ENCODE measurements around the gene ARHGAP30.
A peak's percentile ranks its signal among the peaks of the same experiment; 100 is the strongest.

Gene ARHGAP30

GRCh38 chr1:161089251-161089924 is 19.7 kb upstream of the ARHGAP30 start, which contains the start of gene NECTIN4:
Gene NECTIN4 (minus strand): TSS chr1:161089558. CDS start chr1:161089296, 262 bp downstream.
- DNase-seq: no peak

DNA sequence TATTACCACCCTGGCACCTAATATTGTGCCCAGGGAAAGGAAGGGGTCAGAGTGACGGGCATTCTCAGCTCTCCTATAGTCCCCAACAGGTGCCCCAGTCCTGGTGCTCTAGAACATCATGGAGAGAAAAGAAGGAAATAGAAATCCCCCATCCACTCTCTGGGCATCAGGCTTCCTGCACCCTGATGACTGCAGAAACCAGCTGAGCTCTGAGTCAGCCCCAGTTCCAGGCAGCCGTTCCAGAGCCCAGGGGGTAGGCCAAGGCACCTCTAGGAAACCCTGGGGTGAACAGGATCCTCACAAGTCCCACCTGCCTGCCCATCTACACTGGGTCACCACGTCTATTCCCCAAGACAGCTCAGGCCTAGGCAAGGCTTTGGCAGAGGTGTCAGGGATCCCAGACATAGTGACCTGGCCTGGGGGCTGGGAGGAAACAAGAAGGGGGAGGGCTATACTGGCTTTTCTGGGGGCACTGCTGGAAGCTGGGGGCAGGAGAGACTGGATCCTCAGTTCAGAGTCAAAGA is 19.0 kb upstream of the ARHGAP30 start:
- no peak for DNase-seq

- no peak for DNase-seq
These were observed 16.8 kb upstream of the ARHGAP30 start for GRCh38 chr1:161086457-161086856.

- DNase-seq: no peak
These were observed 15.5 kb upstream of the ARHGAP30 start for GRCh38 chr1:161085165-161085564.

DNA sequence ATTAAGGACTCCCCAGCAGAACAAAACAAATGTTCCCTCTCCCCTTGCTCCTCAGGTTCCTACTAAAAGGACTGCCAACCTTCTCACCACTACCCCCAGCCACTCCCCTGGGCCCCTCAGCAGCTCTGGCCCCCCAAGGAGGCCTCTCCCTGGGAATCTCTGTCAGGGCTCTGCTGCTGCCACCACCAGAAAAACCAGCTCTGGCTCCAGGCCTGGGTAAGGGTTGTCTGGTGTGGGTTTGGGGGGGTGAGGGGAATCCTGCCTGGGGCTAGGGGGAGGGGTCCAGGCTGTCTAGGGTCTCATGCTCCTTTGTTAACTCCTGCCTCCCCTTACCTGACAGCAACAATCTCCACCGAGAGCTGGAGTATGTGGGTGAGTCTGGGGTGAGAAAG is 14.9 kb upstream of the ARHGAP30 start:
- DNase-seq: no peak

GRCh38 chr1:161083748-161084596 is 14.3 kb upstream of the ARHGAP30 start:
- DNase-seq: no peak

DNA sequence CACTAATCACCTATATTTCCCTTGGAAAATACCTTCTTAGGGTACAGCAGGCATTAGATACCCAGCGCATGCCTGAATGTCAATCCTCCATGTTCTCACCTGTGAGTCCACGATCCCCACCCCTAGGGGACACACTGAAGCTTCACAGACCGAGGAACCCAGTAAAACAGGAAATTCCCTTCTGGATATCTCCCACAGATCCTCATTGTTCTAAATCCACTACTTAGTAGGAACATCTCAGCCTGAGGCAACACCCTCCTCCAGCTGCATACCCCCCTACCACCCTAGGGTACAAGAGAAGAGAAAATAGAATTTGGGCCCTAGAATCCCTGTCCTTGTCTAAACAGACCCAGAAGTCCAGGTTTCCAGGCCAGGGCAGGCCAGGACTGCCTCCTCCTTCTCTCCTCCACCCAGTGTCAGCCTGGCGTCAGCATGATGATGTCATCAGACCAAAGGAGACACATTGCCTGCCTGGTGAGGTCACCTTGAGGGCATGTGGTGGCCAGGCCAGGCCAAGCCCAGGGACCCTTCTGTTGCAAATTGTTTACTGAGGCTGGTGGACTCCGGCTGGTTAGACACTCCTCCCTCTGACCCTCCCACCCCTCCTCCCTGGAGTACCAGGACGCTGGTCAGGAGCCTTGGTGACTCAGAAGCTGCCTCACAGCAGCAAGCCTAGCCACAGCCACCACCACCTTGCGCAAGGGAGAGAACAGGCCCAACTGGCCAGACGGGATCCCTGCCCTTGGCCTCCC is 13.5 kb upstream of the ARHGAP30 start:
- DNase-seq: no peak

GRCh38 chr1:161082483-161082882 is 12.8 kb upstream of the ARHGAP30 start:
- no peak for DNase-seq

- DNase-seq: no peak
These were observed 11.8 kb upstream of the ARHGAP30 start for GRCh38 chr1:161081519-161081918.

DNA sequence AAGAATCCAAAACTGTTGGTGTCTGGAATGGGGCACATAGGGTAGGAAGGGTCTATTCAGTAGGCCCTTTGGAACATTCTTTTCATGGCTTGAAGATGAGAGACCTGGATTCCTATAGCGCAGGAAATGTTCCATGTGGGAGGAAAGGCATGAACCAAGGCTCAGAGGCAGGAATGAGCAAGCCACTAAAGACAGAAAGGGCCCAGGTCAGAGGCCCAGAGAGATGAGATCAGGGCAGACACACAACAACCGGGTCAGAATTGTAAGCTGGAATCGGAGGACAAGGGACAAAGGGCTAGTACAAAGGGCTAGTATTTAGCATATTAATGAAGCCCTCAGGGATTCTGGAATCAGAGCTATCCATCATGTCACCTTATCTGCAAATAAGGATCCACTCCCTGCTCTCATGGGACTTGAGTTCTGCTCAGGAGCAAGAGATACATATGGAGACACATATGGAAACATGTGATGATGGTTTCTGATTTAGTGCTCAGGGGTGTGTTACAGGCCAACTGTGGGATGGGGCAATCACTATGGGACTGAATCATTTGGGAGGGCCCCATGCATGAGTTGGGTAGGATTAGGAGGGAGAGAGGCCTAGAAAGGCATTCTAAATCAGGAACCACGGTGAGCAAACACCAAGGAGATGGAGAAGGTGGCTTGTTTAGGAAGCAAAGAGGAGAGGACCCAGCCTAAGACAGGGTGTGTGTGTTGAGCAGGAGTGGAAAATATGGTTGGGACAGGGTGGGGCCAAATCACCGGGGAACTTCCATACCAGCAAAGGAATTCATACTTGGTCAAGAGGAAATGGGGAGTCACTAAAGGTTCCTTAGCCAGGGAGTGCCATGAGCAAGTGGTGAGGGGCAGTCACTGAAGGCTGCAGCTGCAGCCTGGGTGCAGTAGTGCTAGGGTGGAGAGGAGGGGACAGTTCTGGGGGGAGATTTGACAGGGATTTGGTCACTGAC is 11.0 kb upstream of the ARHGAP30 start:
- no peak for DNase-seq

DNA sequence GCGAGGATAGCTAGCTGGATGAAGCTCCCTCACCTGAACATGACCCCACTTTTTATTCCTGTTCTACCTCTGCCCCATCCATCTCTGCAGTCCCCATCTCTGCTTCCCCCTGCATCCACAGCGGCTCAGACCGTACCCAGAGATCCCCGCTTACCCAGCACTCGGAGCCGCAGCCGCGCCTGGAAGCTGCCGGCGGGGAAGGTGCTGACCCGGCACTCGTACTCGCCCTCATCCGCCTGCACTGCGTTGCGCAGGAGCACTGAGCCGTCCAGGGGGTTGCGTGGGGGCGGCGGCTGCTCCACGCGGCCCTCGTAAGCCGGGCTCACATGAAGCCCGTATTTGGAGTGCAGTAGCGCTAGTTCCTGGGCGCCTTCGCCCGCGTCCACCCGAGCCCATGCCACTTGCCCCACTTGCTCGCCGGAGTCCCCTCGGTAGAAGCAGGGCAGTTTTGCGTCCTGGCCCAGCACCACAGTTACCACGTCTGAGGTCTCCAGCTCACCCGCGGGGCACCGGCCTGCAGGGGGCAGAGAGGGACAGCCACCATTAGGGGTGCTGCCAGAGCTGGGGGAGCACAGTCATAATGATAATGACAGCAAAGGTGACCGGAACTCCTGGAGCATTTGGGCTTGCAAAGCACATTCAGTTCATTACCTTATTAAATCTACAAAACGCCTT is 9.9 kb upstream of the ARHGAP30 start:
- no peak for DNase-seq

DNA sequence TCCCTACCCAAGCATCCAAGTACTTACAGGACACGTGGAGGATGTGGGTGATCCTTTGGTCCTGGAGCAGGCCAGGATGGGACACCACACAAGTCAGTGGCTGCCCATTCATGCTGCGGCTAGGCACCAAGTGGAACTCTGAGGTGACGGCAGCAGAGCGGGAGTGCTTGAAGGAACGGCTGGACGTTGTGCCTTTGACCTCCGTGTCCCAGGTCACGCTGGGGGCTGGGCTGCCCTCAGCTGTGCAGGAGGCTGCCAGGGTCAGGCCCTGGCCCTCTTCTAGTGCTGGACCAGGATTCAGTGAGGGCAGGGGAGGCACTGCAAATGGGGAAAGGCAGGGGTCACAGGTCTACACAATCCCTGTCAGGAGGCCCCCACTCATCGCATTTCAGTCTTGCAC is 7.7 kb upstream of the ARHGAP30 start:
- no peak for DNase-seq

DNA sequence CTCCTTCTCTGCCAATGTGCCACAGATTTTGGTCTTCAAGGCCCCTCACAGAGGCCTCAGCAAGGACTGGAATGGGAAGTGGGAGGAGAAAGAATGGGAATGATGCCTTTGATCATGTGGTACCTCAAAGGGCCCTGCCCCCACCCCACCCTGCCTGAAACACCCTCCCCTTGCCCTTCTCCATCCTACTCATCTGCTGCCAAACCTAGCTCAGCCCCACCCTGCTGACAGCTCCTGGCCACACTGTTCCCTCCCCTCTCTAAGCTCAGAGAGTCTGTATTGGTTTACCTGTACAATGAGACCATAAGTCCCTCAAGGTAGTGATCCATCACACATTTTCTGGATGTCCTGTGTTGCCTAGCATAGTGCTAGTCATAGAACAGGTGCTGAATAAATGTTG is 6.7 kb upstream of the ARHGAP30 start:
- no peak for DNase-seq

DNA sequence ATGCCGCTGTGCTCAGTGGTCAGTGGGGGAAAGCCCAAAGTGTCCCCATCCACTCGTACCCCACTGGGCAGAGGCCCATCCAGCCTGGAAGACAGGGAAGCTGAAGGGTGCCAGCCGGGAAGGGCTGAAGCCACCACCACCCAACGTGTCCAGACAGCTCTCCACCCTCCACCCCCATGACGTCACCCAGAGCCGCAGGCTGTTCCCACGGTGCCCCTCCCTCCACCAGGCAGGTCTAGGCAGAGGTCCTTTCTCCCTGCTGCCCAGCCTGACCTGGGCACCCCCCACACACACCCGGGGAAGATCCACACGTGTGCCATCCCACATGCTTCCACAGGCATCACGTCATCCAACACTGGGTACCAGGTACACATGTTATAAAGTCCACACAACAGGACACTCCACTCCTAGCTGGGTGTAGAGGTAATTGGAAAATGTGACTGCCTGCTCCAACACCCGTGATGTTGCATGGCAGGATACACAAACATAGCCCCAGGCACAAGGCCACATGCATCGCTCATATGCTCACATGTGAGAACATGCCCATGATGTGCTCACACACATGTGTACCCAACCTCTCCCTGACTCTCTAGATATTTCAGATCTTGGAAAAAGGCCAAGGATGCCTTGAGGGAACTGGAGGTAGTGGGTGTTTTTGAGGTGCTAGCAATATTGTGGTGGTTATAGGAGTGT is 5.1 kb upstream of the ARHGAP30 start:
- no peak for DNase-seq

- DNase-seq: no peak
These were observed 3.9 kb upstream of the ARHGAP30 start for GRCh38 chr1:161073474-161074121.

- DNase-seq: no peak
These were observed 3.2 kb upstream of the ARHGAP30 start for GRCh38 chr1:161072751-161073449.

DNA sequence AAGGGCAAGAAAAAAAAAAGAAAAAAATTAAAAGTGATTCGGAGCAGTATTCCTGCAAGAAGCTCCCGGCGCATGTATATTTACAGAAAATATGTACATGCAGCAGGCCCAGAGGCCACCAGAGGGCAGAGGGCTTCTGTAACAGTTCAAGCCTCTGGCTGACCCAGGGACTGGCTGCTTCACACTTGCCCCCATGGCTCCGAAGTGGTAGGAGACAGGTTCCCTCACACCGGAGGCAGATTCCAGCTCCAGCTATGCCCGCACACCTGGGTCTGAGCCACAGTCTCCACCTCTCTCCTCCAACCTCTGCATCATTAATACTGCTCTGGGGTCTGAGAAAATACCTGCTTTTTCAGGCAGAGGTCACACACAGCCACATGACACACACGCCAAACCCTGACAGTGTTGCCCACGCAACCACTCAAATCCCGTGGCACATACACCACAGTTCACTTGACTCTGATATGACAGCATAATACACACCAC is 2.2 kb upstream of the ARHGAP30 start:
- DNase-seq: peak; percentile 68

GRCh38 chr1:161070761-161071160 is 1.1 kb upstream of the ARHGAP30 start:
- DNase-seq: no peak

DNA sequence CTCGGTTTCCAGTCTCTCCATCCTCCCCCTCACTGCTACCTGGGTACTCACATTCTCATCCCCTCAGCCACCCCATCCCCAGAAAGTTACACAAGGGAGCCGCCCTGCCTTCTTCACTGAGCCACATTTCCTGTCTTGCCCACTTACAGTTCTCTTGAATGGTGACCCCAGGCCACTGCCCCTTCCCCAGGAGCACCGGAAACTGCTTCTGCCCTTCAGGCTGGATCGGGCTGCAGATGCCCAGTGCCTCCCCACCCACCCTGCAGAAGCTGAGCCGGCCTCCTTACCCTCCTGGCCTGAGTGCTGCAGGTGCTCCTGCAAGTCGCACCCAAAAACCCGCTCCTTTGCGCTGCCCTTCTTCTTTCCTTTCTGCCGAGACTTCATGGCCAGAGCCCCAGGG is 450 bp downstream of the ARHGAP30 start:
- DNase-seq: peak; percentile 66
